ENCODE data around the gene CKAP2L. TPM values are rescaled to one million over a fixed set of nuclear protein-coding genes. Genes with fewer than 3 reads are reported as not detected.
A peak's percentile ranks its signal among the peaks of the same experiment; 100 is the strongest.

Gene CKAP2L
- total and polyA plus RNA-seq, 2 donors (not counting 3 experiments of a cell fraction or from before 2014, with no cell fraction given) = 3.4 to 30.7 TPM

- H2AFZ ChIP-seq (ENCODE audit: low read depth, low read length) = peak overlapping the region; percentile 35
These were observed 71.5 kb downstream of the CKAP2L start for GRCh38 chr2:112692918-112693317.

GRCh38 chr2:112692495-112692911 is 71.9 kb downstream of the CKAP2L start:
- no peak overlapping the region for H3K4me2 ChIP-seq (ENCODE audit: insufficient read depth, low read length)
- H3K9me3 ChIP-seq (replicated peaks; ENCODE audit: control insufficient read depth, insufficient read depth, low read length) = no peaks in the 10 kb centered on the region
- TF ChIP-seq MYC (IDR thresholded peaks at IDR 0.05; ENCODE audit: low read depth, low read length) (no peak), GATA2 (IDR thresholded peaks at IDR 0.05; ENCODE audit: insufficient read depth, insufficient read length, low read depth, low read length) (no peak), POLR2AphosphoS5 (IDR thresholded peaks at IDR 0.05; ENCODE audit: insufficient read depth, low read depth, low read length) (peak; percentile 63), FOS (IDR thresholded peaks at IDR 0.05; ENCODE audit: borderline replicate concordance, insufficient read depth, low read length) (peak; percentile 88), EZH2 (IDR thresholded peaks at IDR 0.05; ENCODE audit: borderline replicate concordance, low read depth, low read length, severe bottlenecking) (no peak), POLR2A (IDR thresholded peaks at IDR 0.05; ENCODE audit: low read depth, low read length) (no peak), MAX (IDR thresholded peaks at IDR 0.05; ENCODE audit: insufficient read depth, insufficient read length) (no peak), JUN (IDR thresholded peaks at IDR 0.05; ENCODE audit: borderline replicate concordance, insufficient read depth, insufficient read length, low read depth) (peak; percentile 77)
- TF ChIP-seq, protein P1, sequence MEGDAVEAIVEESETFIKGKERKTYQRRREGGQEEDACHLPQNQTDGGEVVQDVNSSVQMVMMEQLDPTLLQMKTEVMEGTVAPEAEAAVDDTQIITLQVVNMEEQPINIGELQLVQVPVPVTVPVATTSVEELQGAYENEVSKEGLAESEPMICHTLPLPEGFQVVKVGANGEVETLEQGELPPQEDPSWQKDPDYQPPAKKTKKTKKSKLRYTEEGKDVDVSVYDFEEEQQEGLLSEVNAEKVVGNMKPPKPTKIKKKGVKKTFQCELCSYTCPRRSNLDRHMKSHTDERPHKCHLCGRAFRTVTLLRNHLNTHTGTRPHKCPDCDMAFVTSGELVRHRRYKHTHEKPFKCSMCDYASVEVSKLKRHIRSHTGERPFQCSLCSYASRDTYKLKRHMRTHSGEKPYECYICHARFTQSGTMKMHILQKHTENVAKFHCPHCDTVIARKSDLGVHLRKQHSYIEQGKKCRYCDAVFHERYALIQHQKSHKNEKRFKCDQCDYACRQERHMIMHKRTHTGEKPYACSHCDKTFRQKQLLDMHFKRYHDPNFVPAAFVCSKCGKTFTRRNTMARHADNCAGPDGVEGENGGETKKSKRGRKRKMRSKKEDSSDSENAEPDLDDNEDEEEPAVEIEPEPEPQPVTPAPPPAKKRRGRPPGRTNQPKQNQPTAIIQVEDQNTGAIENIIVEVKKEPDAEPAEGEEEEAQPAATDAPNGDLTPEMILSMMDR (IDR thresholded peaks at IDR 0.05; ENCODE audit: extremely low read depth in 1 of 2, insufficient read depth in 1 of 2, low read depth in 1 of 2, low read length in 2 of 2) = no peak
- peak; percentile 99 for FAIRE-seq
- POLR2A ChIA-PET = interaction anchor here (0.7 kb wide), 1 partner anchor 47 kb away, joined by 3 read pairs; no protein-coding TSS in a partner anchor
- peaks cover 41% of the 10 kb centered on the region for H3K4me1 ChIP-seq (ENCODE audit: control insufficient read depth, extremely low read depth, insufficient read depth, low read length)
- H3K9me1 ChIP-seq (replicated peaks; ENCODE audit: control insufficient read depth, extremely low read depth, insufficient read depth, low read length) = no peaks in the 10 kb centered on the region
- peak overlapping the region; percentile 20 for H3K9ac ChIP-seq (replicated peaks; ENCODE audit: extremely low read depth, insufficient read depth, low read length)
- intact Hi-C loops (cut with micrococcal nuclease) (loop anchor here (1.0 to 5.0 kb wide), 2 partner anchors 108 to 120 kb away; partner anchors contain the start of gene CHCHD5), dilution Hi-C loops (cut with MboI; ENCODE audit: extremely low pct_ligation_motif_present, low sequenced_read_pairs) (no loop called here)
- peak overlapping the region; percentile 72 for H3K27ac ChIP-seq (ENCODE audit: insufficient read depth, low read depth, low read length)
- BruUV-seq (replicated peaks) = no TSS peak
- DNase-seq (ENCODE audit: low read depth, low spot score) = peak; percentile 73
- H4K20me1 ChIP-seq (replicated peaks; ENCODE audit: control insufficient read depth, extremely low read depth, insufficient read depth, low read length) = no peaks in the 10 kb centered on the region
- H3K36me3 ChIP-seq (ENCODE audit: control insufficient read depth in 2 of 2, extremely low read depth in 1 of 2, insufficient read depth in 2 of 2, low read length in 2 of 2) = no peaks in the 10 kb centered on the region
- no peak overlapping the region for H3K4me3 ChIP-seq (replicated peaks in 1 of 3; ENCODE audit: insufficient read depth in 1 of 3, low read depth in 1 of 3, low read length in 3 of 3)
- peak overlapping the region; percentile 35 for H2AFZ ChIP-seq (ENCODE audit: low read depth, low read length)
- H3K79me2 ChIP-seq (ENCODE audit: control insufficient read depth, insufficient read depth, low read length) = no peaks in the 10 kb centered on the region
- CTCF ChIA-PET = interaction anchor here (0.7 to 5.3 kb wide), 10 partner anchors 14 to 94 kb away, joined by 3 to 73 read pairs (median 10); partner anchors contain the start of gene SLC20A1
- H3K27me3 ChIP-seq (ENCODE audit: control insufficient read depth in 2 of 2, insufficient read depth in 2 of 2, low read length in 2 of 2) = no peaks in the 10 kb centered on the region

More at GRCh38 chr2:112692918-112693317, 71.5 kb downstream of the CKAP2L start:
- no peaks in the 10 kb centered on the region for H3K9me1 ChIP-seq (replicated peaks; ENCODE audit: control insufficient read depth, extremely low read depth, insufficient read depth, low read length)
- DNase-seq (ENCODE audit: low read depth, low spot score) (no peak), FAIRE-seq (no peak)
- no peaks in the 10 kb centered on the region for H4K20me1 ChIP-seq (replicated peaks; ENCODE audit: control insufficient read depth, extremely low read depth, insufficient read depth, low read length)
- H3K27me3 ChIP-seq (ENCODE audit: control insufficient read depth in 2 of 2, insufficient read depth in 2 of 2, low read length in 2 of 2) = no peaks in the 10 kb centered on the region
- peaks cover 38% of the 10 kb centered on the region for H3K4me1 ChIP-seq (ENCODE audit: control insufficient read depth, extremely low read depth, insufficient read depth, low read length)
- no peak overlapping the region for H3K4me2 ChIP-seq (ENCODE audit: insufficient read depth, low read length)
- H3K36me3 ChIP-seq (ENCODE audit: control insufficient read depth in 2 of 2, extremely low read depth in 1 of 2, insufficient read depth in 2 of 2, low read length in 2 of 2) = no peaks in the 10 kb centered on the region
- H3K9ac ChIP-seq (replicated peaks; ENCODE audit: extremely low read depth, insufficient read depth, low read length) = no peak overlapping the region
- TF ChIP-seq POLR2A (IDR thresholded peaks at IDR 0.05; ENCODE audit: low read depth, low read length) = no peak
- TF ChIP-seq FOS (IDR thresholded peaks at IDR 0.05; ENCODE audit: borderline replicate concordance, insufficient read depth, low read length) = peak; percentile 12
- no peak for TF ChIP-seq EZH2 (IDR thresholded peaks at IDR 0.05; ENCODE audit: borderline replicate concordance, low read depth, low read length, severe bottlenecking)
- dilution Hi-C loops (cut with MboI; ENCODE audit: extremely low pct_ligation_motif_present, low sequenced_read_pairs) (no loop called here), intact Hi-C loops (cut with micrococcal nuclease) (loop anchor here (1.0 to 5.0 kb wide), 2 partner anchors 109 to 119 kb away; partner anchors contain the start of gene CHCHD5)
- H3K27ac ChIP-seq (ENCODE audit: insufficient read depth, low read depth, low read length) = peak overlapping the region; percentile 72
- H3K4me3 ChIP-seq (replicated peaks in 1 of 3; ENCODE audit: insufficient read depth in 1 of 3, low read depth in 1 of 3, low read length in 3 of 3) = no peak overlapping the region
- no peaks in the 10 kb centered on the region for H3K9me3 ChIP-seq (replicated peaks; ENCODE audit: control insufficient read depth, insufficient read depth, low read length)
- CTCF ChIA-PET = interaction anchor here (0.7 to 5.3 kb wide), 9 partner anchors 14 to 92 kb away, joined by 3 to 73 read pairs (median 16); partner anchors contain the start of gene SLC20A1
- TSS peak; percentile 67 for BruUV-seq (replicated peaks)
- no peaks in the 10 kb centered on the region for H3K79me2 ChIP-seq (ENCODE audit: control insufficient read depth, insufficient read depth, low read length)
- POLR2A ChIA-PET = interaction anchor here (0.7 kb wide), 1 partner anchor 48 kb away, joined by 3 read pairs; no protein-coding TSS in a partner anchor

Measured in endothelial cell of umbilical vein (primary cell).